Raji (cell line): ENCODE results near the gene NUTM1.

Source experiments
- POLR2A ChIP-seq: IDR thresholded peaks from 2 replicates; pipeline ENCODE4 v1.6.1; 2011; ENCODE audit warnings: low read depth, low read length, control low read depth; ENCODE audit not compliant: insufficient read depth

Gene NUTM1

GRCh38 chr15:34357653-34358052, 14.5 kb downstream of the NUTM1 start:
- no peak for TF ChIP-seq POLR2A

GRCh38 chr15:34358367-34358766, 15.3 kb downstream of the NUTM1 start:
- TF ChIP-seq POLR2A, result no peak

GRCh38 chr15:34358948-34359347, 15.8 kb downstream of the NUTM1 start:
- no peak for TF ChIP-seq POLR2A

GRCh38 chr15:34359416-34359815, 16.3 kb downstream of the NUTM1 start:
- TF ChIP-seq POLR2A, result no peak

GRCh38 chr15:34360298-34360697, 17.2 kb downstream of the NUTM1 start:
- no peak for TF ChIP-seq POLR2A

GRCh38 chr15:34361278-34361677, 18.2 kb downstream of the NUTM1 start:
- TF ChIP-seq POLR2A, result no peak

- no peak for TF ChIP-seq POLR2A
Observed at GRCh38 chr15:34362047-34362773, 19.1 kb downstream of the NUTM1 start.

- no peak for TF ChIP-seq POLR2A
Observed at GRCh38 chr15:34364041-34364440, 20.9 kb downstream of the NUTM1 start.

- no peak for TF ChIP-seq POLR2A
Observed at GRCh38 chr15:34365091-34365825, 22.1 kb downstream of the NUTM1 start.

GRCh38 chr15:34365836-34366235, 22.7 kb downstream of the NUTM1 start:
- no peak for TF ChIP-seq POLR2A

GRCh38 chr15:34366271-34367065, 23.4 kb downstream of the NUTM1 start:
- peak; percentile 44; the same call in 1 of the 2 replicates for TF ChIP-seq POLR2A

GRCh38 chr15:34367101-34368081, 24.3 kb downstream of the NUTM1 start, which contains the start of gene LPCAT4:
Gene LPCAT4 (minus strand): TSS chr15:34367196. CDS start chr15:34367100, 96 bp downstream.
- TF ChIP-seq POLR2A, result peak; percentile 86

GRCh38 chr15:34370129-34370528, 27.0 kb downstream of the NUTM1 start:
- no peak for TF ChIP-seq POLR2A

GRCh38 chr15:34370643-34371042, 27.5 kb downstream of the NUTM1 start:
- TF ChIP-seq POLR2A, result no peak
